Panc1 (cell line): ENCODE measurements around the gene ENTPD6.

Experiments used
- POLR2AphosphoS5 ChIP-seq: IDR thresholded peaks from 2 replicates; pipeline ENCODE4 v1.6.1; 2012; ENCODE audit warnings: mild to moderate bottlenecking, low read depth, low read length, moderate library complexity
- SIN3A ChIP-seq: IDR thresholded peaks from 2 replicates; pipeline ENCODE4 v1.6.1; 2012; ENCODE audit warnings: low read depth, mild to moderate bottlenecking, low read length, moderate library complexity, borderline replicate concordance; ENCODE audit not compliant: insufficient read depth
- TCF7L2 ChIP-seq: IDR thresholded peaks from 2 replicates; pipeline ENCODE4 v1.6.1; 2011; ENCODE audit warnings: mild to moderate bottlenecking, low read depth, low read length, inconsistent platforms
- TF ChIP-seq, protein P1 (sequence below): fragments of 450-650 bp; IDR thresholded peaks from 2 replicates; pipeline ENCODE4 v1.5.1; 2017; ENCODE audit warnings: mild to moderate bottlenecking
- TF ChIP-seq, protein P2 (sequence below), 2 experiments: IDR thresholded peaks; 2 replicates each; pipeline ENCODE4 v1.6.1; 2011 to 2012; ENCODE audit warnings: low read depth in 2 of 2, control low read depth in 1 of 2, low read length in 1 of 2, mild to moderate bottlenecking in 1 of 2, moderate library complexity in 1 of 2; ENCODE audit not compliant: insufficient read depth in 1 of 2

DNA sequence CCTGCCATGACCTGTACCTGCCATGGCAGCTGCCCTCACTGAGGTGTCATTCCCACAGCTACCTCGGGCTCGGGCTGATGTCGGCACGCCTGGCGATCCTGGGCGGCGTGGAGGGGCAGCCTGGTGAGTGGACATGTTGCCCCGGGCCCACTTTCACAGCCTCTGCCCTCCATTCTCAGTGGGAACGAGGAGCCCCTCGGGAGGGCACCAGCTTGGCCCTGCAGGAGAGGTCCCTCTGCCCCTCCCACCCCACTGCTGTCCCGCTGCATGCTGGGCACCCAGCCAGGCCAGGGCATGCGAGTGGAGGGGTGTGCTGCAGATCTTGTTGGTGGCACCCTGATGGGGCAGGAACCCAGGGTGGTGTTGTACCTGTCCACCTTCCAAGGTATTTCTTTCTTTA, 23.0 kb downstream of the ENTPD6 start:
- TF ChIP-seq, protein P1, sequence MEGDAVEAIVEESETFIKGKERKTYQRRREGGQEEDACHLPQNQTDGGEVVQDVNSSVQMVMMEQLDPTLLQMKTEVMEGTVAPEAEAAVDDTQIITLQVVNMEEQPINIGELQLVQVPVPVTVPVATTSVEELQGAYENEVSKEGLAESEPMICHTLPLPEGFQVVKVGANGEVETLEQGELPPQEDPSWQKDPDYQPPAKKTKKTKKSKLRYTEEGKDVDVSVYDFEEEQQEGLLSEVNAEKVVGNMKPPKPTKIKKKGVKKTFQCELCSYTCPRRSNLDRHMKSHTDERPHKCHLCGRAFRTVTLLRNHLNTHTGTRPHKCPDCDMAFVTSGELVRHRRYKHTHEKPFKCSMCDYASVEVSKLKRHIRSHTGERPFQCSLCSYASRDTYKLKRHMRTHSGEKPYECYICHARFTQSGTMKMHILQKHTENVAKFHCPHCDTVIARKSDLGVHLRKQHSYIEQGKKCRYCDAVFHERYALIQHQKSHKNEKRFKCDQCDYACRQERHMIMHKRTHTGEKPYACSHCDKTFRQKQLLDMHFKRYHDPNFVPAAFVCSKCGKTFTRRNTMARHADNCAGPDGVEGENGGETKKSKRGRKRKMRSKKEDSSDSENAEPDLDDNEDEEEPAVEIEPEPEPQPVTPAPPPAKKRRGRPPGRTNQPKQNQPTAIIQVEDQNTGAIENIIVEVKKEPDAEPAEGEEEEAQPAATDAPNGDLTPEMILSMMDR, result no peak
- TF ChIP-seq POLR2AphosphoS5 (no peak), SIN3A (no peak), TCF7L2 (no peak)
- TF ChIP-seq, protein P2, sequence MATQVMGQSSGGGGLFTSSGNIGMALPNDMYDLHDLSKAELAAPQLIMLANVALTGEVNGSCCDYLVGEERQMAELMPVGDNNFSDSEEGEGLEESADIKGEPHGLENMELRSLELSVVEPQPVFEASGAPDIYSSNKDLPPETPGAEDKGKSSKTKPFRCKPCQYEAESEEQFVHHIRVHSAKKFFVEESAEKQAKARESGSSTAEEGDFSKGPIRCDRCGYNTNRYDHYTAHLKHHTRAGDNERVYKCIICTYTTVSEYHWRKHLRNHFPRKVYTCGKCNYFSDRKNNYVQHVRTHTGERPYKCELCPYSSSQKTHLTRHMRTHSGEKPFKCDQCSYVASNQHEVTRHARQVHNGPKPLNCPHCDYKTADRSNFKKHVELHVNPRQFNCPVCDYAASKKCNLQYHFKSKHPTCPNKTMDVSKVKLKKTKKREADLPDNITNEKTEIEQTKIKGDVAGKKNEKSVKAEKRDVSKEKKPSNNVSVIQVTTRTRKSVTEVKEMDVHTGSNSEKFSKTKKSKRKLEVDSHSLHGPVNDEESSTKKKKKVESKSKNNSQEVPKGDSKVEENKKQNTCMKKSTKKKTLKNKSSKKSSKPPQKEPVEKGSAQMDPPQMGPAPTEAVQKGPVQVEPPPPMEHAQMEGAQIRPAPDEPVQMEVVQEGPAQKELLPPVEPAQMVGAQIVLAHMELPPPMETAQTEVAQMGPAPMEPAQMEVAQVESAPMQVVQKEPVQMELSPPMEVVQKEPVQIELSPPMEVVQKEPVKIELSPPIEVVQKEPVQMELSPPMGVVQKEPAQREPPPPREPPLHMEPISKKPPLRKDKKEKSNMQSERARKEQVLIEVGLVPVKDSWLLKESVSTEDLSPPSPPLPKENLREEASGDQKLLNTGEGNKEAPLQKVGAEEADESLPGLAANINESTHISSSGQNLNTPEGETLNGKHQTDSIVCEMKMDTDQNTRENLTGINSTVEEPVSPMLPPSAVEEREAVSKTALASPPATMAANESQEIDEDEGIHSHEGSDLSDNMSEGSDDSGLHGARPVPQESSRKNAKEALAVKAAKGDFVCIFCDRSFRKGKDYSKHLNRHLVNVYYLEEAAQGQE (IDR thresholded peaks at IDR 0.05; ENCODE audit: insufficient read depth in 1 of 2, low read depth in 2 of 2, low read length in 1 of 2), result no peak
